HG02884 (cell line): ENCODE measurements around the gene IL18RAP.

Source experiments
- ATAC-seq: cut with Tn5 transposase; IDR thresholded peaks from one replicate; pipeline ENCODE4 v1.9.1; 2021; ENCODE audit warnings: mild to moderate bottlenecking, moderate library complexity; ENCODE audit not compliant: unreplicated experiment

Gene IL18RAP

DNA sequence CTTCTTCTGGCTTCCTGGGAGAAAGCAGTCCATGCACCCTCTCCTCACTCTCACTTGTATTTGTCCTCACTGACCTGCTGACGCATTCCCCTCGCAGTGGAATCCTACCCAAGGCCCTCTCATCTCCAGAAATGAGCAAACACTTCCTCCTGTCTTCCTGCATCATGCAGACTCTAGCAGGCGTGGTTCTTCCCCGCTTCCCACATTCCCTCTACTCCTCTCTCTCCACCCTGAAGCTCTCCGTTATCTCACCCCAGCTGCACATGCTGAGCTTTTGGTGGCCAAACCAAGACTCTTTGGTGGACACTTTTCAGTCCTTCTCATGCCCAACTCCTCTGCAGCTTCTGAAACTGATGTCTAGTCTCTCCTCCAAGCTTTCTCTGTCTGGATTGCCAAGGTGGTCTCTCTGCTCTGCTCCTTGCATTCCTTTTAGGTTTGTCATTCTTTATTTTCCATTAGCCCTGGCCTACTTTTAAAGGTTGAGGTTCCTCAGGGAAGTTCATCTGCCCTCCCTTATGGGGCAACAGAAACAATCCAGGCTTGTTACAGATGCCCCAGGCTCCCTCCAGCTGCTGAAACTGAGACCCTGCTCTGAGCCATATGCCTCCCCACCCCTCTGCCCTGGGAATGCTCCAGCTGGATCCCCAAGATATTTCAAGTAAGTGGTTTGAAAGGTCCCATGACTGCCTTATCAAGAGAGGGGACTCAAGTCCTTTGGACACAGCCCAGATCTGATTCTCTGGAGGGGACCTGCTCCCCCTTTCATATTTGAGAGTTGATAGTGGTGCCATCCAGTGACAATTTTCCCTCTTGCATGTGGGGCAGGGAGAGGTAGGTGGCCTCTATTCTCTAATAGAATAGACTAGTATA, 835 bp upstream of the IL18RAP start:
- no peak for ATAC-seq

DNA sequence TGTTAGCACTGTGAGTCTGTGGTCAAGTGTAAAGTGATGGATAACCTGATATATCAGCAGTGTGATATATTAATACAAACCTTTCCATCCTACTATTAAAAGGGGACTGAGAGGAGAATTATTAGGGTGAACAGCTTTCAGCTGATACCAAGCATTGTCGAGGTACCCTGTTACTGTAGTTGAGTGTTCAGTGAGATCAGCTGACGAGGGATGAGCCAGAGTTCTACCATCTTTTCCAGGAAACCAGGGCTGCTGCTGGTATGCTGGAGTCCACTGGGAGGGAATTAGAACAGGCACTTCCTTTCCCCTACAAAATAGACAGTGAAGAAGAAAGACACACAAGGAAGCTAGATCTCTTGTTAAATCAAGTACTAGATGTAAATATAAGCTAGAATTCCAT, 408 bp downstream of the IL18RAP start:
- no peak for ATAC-seq

DNA sequence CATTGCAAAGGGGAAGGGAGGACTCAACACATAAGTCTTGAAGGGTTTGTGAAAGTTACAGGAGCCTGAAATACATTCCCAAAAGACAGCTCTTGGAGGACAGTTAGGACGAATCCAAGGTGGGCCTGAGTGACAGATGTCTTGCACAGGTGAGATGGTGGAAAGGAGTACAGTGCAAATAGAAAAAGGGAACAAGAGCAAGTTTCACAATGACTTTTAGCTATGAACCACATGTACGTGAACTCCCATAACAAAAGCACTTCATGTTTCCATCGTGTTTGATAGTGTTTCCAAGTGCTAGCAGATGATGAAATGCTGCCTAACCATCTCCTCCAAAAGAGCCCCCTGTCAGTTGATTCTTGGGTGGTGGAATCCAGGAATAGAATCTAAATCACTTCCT, 1.8 kb downstream of the IL18RAP start:
- peak; percentile 94 for ATAC-seq

DNA sequence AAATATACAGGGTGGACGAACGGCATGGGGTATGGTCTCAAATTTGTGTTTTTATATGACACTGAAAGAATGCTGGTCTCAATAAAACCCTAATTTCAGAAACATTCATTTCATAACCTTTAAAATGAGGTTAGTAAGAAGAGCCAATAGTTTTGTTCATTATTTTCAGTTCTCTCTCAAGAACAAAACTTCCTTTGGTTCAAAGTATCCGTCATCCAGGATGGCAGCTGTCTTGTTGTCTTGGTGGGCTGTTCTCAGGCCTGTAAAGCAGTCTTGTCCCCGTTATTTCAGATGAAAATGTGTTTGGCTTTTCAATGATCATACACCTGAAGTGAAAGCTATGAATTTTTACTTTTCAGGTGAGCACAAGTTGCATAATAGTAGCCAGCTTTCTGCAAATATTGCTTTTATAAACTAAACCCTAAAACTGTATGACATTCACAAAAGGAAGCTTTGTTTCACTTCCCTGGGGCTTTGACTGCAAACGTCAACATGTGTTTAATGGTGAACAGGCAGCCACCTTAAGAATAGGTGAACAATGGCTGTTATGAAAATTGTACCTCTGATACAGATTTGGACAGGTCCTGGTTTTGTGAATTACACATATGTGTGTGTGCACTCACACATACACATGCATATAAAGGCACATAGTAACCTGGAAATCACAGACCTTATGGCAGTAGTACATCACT, 2.6 kb downstream of the IL18RAP start:
- ATAC-seq, result peak; percentile 40

DNA sequence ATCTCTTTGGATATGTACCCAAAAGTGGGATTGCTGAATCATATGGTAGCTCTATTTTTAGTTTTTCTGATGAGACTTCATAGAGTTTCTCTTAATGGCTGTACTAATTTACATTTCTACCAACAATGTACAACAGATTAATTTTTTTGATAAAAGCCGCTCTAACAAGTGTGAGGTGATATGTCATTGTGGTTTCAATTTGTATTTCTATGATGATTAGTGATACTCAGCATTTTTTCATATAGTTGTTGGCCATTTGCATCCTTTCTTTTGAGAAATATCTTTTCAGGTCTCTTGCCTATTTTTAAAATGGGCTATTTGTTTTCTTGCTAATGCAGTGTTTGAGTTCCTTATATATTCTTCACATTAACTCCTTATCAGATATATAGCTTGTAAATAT, 4.3 kb downstream of the IL18RAP start:
- ATAC-seq, result no peak

DNA sequence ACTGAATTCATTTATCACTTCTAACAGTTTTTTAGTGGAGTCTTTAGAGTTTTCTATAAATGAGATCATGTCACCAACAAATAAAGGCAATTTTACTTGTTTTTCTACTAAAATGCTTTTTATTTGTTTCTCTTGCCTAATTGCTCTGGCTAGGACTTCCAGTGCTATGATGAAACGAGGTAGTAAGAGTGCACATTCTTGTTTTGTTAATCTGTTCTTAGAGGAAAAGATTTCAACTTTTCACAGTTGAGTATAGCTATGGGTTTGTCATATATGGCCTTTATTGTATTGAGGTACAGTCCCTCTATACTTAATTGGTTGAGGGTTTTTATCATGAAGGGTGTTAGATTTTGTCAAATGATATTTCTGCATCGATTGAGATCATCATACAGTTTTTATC, 5.6 kb downstream of the IL18RAP start:
- no peak for ATAC-seq

DNA sequence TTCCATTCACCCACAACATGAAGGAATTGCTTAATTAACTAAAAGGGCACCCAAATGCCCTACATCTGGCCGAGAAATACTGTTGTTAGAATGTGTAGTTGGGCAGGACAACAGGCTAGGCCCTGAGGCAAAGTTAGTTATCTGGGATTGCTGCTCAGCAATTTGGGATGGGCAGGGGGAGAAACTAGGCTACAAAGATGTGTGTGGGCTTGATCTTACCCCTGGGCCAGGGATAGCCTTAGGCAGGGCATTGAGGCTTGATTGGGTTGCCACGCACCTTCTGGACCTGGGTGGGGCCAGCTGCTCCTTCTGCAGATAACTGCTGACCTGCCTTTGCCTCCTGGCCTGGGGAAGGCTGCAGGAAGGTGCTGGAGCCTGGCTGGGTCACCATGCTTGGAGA, 9.4 kb downstream of the IL18RAP start:
- ATAC-seq, result no peak

DNA sequence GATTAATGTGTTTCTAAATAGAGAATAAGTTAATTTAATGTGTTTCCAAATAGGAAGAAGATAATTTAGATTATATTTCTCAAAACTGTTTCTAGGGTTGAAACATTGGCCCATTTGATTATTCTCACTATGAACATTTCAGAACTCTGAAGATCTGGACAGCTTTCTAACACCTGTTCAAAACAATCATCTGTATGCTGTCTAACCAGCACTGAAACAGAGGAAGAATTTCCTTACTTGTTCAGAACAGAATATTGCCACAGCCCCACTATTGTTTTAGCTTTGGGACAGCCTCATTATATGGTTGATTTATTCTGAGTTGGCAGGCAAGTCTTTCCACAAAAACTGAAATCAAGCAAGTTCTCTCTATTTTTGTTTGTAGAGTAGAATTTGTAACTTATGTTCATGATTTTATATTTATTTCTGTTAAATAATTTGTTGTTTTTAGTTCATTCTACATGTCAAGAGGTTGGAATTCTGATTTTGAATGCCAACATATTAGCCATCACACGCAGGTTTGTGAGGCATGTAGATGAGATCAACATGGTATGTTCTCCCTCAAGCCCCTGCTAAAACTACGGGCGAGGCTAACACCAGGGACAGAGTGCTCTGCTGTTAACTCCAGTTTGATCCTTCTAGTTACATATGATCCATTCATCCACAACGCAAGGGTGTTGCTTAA, 11.2 kb downstream of the IL18RAP start:
- no peak for ATAC-seq

DNA sequence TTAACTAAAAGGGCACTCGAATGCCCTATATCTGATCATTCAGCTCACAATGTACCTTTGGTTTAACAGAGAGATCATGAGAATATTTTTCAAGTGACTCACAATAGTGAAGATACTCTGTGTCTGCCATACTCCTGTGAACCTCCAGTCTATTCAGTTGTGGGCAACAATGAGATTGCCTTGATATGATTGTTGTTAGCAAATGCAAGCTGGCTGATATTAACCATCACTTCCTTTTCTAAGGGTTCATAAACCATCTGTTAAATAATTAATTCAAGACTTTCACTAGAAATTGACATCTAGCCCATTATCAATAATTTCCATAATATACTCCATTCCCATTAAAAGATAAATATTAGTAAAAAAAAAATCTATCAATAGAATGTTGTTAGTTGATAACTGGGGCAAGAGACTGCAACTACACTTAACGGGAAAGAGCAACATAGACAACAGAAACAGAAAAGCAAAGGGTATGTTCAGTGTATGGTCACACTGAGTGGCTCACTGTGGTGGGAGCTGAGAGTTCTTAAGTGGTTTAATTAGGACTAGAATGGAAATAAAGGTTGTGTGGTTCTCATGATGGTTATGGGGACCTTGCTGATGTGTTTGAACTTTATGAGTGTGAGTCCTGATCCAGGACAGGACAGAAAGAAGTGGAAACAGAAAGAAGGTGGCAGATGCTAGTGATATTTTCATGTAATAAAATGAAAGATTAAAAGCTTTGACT, 11.9 kb downstream of the IL18RAP start:
- peak; percentile 44 for ATAC-seq

DNA sequence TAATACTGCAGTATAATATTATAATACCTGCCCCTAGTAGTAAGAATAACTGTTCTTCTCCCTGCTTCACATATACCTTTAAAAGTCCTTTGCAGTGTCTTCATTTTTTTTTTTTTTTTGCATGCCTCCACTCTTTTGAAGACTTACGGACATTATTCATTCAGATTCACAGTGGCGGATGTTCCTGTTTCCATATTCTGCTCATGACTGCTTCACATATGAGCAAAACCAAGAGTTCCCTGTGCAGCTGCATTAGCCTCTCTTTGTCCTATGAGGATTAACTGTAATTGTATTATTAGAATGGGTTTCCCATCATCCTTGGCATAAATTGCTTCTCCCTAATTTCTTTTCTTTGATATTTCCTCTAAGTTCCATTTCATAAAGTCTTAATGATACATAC, 12.8 kb downstream of the IL18RAP start:
- peak; percentile 41 for ATAC-seq

DNA sequence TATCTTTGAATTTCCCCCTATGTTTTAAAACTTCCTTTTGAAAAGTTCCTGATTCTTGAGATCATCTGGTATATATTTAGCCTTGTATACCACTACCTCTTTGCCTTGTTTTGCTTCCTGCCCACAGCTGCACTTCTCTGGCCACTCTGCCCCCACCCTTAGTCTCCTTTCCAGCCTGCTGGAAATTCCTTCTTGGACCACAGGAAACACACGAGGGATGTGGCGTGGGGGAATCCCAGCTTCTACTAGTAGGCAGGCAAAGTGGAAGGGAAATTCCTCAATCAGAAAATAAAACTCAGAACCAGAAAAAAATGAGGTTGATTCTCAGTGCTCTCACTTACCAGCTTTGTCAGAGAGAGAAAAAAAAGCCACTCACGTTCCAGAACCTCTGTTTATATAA, 13.4 kb downstream of the IL18RAP start:
- no peak for ATAC-seq

DNA sequence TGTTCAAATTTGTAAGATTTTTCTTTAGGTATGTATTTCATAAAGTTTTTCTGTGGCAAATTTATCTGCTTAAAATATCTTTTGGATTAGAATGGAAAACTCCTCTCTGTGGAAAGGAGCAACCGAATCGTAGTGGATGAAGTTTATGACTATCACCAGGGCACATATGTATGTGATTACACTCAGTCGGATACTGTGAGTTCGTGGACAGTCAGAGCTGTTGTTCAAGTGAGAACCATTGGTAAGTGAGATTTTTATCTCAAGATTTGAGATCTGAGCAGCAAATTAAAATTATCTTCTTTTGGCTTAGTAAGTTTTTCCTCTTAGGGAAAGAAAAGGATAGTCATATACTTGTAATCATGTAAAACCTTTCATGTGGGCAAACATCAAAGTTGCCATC, 14.2 kb downstream of the IL18RAP start:
- ATAC-seq, result no peak

DNA sequence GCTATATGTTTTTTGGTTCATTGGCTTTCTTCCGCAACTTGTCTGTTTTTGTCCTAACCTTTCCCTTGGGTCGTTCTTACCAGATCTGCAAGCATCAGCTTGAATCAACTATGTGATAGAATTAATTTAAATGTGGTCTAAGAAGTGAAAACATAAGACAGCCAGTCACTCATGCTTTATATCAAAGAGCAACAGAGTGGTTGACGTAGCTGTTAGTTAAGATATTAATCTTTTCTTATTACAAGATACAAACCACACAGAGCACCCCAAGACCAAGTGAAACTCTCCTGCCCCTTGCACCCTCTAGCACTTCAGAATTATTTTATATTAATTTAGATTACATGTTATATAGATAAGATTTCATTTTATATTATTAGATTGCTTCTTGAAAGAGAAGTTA, 15.2 kb downstream of the IL18RAP start:
- no peak for ATAC-seq

DNA sequence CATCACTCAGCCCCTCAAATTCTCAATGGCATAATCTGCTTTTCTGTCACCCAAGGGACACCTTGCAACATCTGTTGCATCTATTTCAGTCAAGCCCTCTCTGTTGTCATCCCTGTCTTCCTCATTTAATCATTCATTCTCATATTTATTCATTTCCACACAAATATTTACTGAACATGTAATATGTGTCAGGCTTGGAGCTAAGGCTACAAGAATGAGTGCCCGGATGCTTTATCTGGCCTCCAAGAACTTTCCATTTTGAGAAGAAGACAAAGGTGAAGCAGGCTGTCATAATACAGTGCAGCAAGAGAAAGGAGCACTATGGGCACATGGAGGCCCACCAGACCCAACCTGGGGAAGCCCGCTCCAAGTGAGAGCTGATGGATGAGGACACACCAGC, 15.6 kb downstream of the IL18RAP start:
- ATAC-seq, result no peak

DNA sequence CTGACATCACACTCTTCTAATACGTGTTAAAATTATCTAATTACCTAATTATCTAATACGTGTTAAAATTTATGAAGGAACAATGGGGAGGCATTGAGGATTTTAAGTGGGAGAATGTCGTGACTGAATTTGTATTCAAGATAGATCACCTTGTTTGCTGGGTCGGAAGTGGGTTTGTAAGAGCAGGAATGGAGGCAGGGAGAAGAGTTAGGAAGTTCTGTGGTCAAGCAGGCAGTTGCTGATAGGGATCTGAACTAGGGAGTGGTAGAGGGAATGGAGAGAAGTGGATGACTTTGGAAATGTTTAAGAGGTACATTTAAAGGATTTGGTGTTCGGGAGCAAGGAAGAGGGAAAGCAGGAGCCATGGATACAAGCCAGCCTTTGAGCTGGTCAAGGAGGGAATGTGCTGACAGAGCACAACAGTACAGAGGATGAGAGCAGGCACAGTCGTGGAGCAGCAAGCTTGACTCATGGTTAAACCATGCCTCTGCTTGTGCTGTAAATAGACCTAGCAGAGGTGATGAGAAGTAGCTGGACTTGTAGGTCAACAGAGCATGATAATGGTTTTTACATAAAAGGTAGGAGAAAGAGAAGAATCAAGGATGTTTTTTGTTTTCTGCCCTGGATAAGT, 16.2 kb downstream of the IL18RAP start:
- ATAC-seq, result no peak

DNA sequence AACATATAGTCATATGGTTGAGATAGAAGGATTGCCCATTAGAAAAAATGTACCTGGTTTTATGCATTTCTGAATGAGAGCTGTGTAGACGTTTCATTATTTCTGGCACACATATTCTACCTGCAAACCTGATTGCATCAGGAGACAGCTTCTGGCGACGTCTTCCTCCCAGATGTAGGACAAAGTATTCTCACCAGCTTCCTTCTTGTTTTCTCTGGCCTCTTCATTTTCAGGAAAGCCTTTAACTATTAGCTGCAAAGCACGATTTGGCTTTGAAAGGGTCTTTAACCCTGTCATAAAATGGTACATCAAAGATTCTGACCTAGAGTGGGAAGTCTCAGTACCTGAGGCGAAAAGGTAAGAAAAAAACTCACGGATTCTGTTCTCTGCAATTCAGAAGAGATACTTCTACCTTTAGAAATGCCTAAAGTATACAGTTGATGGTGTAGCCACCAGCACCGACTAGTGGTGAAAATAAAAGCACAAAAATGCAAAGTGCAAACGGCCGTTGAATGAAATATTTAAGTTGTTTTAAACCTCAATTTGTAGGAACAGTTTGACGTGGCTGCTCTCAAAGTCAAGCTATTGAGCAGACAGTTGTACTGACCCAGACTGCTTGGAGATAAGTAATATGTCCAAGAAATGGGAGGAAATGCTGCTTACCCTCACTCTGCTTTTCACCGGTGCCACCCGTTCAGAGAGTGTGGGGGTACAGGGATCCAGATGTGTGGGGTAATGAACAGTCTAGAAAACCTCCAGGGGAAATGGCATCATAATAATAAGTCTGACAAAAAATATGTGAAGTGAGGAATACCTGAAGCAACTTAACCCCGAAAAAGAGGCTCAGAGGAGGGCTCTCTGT, 20.2 kb downstream of the IL18RAP start:
- ATAC-seq, result peak; percentile 68

DNA sequence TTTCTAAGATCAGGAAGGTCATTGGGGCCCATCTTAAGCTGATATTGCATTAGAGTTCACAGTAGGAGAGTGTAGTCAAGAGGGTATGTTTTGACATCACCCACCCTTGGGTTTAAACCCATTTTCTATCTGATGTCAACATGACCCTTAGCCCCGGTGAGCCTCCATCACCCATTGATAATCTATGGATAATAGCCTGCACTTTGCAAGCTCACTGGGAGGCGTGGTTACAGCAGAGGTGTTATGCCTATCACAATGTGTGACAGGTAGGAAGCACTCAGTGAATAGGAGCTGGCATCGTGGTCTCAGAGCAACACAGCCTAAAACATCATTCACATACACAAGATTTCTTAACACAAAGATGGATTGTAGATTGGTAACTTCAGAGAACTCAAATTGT, 21.3 kb downstream of the IL18RAP start:
- ATAC-seq, result no peak

DNA sequence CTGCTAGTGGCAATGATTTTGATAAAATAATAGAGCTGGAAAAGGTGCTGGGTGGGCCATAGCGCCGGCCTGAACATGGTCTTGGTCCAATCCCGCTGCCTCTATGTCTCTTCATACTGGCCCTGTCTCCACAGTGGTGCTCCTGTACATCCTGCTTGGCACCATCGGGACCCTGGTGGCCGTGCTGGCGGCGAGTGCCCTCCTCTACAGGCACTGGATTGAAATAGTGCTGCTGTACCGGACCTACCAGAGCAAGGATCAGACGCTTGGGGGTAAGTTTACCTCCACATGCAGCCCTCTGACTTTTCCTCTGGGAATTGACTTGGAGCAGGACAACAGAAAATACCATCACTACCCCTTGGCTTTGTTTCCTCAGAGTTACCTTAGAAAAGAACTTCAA, 24.0 kb downstream of the IL18RAP start:
- no peak for ATAC-seq

DNA sequence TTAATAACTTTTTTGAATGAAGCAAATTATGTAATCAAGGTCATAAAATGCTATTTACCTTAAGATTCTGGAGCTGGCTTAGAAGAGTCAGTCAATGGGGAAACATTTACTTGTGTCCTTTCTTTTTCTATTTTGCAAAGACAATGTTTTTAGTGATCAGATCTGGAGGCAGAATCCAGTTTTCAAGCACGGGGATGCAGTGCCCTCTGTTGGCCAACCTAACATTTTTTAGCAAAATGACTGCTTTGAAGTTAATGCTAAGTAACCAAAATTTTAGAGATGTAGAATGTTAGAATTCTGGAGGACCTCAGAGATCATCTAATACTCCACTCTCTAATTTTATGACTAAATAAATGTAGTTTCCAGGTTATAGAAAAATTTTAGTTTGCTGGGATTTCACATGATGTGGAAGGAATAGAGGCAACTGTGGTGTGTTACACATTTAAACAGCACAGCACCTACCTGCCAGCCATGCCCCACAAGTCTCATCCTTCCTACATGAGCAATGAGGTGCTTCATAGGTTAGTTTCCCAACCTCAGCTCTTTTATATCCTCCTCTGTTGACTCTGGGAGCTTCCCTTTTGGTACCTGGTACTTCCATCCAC, 26.5 kb downstream of the IL18RAP start:
- no peak for ATAC-seq
